Hindlimb muscle (tissue), 1 donor: ENCODE data around the gene FLCN. TPM values are rescaled to one million over a fixed set of nuclear protein-coding genes. Genes with fewer than 3 reads are reported as not detected.
"Not testable (repeated sequence)": the region's sequence is repeated elsewhere in the genome, so short reads cannot be mapped to it uniquely, and the experiment has no call there.

ENCODE experiments used
- DNase-seq: peaks from one replicate; pipeline ENCODE4 v3.0.0-alpha.2; 2013
- polyA plus RNA-seq: library from polyadenylated mRNA; unstranded; fragments of 120-200 nt; gene quantifications from one replicate; pipeline ENCODE4 v1.2.1, GENCODE V29; 2013; ENCODE audit not compliant: insufficient read length

FLCN gene
- polyA plus RNA-seq, 1 donor = 27.7 TPM

DNA sequence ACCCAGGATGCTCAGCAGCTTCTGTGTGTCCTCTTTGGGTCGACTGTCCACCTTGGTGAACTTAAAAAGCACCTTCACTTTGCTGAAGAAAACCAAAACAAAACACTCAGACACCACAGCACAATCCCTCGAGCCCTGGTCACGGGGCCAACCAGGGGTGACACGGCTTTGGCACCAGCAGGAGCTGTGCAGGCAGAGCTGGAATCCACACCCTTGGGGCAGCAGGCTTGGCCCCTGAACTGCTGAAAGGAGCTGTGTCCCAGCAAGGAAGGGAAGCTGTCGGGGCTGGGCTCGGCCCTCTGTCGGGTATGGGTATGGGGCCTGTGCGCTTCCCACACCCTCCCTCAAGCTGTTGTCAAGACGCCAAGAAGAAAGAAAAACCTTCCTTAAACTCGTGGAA, 23.2 kb downstream of the FLCN start:
- no peak for DNase-seq

GRCh38 chr17:17207998-17208397, 29.0 kb downstream of the FLCN start:
- DNase-seq = no peak

- DNase-seq = peak; percentile 38
These were observed 30.0 kb downstream of the FLCN start for GRCh38 chr17:17206913-17207335.

DNA sequence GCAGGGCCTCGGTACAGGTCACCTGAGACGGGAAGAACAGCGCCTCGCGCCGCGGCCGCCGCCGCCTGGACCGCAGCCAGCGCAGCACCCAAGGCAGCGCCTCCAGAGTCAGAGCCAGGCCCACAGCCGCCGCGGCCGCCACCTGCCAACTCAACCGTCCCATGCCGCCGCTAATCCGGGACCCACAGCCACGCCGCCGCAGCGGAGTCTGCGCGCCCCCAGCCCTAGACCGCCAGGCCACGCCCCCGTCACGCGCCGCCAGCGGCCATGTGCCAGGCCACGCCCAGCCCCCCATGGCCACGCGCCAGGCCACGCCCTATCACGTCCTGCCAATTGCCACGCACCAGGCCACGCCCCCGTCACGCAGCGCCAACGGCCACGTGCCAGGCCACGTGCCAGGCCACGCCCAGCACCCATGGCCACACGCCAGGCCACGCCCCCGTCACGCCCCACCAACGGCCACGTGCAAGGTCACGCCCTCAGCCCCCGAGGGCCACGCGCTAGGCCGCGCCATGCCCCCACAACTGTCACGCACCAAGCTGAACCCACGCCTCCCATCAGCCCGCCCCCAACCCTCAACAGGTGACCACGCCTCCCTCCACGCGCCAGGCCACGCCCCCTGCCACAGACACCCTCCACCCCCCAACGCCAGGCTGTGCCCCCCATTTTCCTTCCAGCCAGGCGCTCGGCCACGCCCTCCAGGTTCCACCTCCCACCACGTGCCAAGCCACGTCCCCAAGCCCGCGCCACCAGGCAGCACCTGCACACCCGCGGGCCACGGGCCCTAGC, 30.6 kb downstream of the FLCN start, which contains the start of gene PLD6:
Gene PLD6, minus strand, starts transcription at position 210 of the 789 bp plus-strand sequence. Its CDS starts 47 bp downstream, at position 163.
- DNase-seq = peak; percentile 73

DNA sequence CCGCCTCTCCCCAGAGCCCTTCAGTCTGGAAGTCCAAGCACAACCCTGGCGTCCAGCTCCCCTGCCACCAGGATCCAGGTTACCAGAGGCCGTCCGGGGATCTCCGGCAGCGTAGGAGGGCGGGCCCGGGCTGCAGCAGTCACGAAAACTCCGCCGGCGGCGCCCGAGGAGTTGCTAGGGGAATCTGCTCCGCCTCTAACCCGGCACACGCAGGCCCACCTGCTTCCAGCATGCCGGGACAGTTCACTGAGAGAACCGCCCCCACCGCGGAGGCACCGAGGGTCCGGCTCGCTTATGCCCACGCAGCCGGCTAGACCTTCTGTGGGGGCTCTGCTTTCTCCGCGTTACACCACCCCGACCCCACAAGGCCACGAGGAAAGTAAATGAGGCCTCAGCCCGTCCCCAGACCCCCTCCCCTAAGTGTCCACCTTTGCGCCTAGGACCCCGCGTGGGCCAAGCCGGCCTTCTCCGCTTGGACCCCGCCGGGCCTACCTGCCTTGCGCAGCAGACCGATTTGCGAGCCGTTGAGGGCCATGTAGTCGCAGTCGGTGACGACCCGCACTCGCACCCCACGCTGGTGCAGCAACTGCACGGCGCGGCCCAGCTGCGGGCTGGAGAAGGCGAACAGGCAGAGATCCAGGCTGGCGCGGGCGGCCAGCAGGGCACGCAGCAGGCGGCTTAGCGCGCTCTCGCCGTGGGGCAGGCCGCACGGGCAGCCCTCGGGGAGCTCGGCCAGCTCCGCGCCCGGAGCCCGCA, 31.4 kb downstream of the FLCN start:
- DNase-seq = peak; percentile 62

DNA sequence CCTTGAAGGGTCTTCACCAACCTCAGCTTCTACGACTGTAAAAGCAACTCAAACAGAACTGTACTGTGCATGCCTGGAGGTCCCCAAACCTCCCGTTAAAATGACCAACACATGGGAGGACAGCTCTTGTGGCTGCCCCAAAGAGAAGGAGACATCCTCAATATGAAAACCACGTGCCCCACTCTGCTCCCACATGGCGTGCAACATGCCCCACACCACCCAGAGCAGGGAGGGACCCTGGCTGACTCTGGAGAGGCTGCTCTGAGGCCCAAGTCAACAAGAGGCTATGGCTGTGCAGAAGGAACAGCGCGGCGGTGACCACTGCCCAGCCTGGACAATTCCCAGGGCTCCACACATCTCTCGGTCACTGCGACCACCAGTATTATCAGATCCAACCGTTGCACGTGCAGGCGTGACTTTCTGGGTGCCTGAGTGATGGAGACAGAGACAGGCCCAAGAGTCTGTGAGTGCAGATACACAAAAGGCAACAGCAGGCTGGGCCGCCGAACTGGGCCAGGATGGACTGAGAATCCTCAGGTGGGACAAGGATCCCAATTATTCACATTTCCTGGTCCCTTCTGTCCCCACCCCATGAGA, 32.2 kb downstream of the FLCN start:
- DNase-seq = no peak

DNA sequence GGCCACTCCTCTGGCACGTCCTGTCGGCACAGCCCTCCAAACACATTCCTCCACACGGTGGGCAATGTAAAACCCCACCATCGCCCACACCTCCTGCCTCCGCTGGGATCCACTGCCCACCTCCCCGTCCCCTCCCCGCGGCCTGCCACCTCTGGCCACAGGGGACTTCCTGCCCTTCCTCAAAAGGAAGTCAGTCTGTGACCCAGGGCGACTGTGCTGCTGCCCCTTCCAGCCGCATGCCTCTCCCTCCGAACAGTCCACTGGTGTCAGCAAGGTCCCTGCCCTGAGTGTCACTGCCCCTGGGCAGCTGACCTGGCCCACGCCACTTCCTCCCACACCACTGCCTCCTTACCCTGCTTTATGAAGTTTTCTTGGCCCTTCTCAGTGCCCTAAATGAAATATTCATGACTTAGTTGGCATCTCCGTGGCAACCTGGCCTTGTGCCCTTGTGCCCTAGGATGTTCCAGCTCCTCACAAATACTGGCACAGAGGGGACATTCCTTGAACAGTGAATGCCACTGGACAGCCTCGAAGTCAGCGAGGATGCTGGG, 32.9 kb downstream of the FLCN start:
- DNase-seq = no peak

DNA sequence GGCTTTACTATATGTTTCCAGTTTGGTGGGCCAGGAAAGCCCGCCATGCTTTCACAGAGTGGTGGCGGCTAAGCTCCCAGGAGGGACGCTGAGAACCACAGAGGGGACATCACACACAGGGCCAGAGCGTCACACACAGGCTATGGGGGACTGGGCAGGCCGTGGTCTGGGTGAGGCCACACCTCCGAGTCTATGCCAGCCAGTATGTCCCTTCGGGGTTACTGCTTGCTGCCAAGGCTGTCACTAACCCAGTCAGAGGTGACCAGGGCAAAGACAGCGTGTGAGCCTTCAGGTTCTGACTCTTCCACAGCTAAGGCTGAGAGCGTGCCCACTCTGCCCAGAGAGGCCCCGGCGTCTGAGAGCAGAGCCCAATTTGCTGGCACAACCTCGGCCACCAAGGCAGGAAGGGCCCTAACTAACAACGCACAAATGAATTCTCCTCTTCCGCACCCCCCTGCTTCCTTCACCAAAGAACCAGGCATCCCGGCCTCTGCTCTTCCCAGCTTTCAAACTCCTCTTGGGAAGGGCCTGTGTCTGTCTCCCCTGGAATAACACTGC, 33.7 kb downstream of the FLCN start:
- DNase-seq = no peak

DNA sequence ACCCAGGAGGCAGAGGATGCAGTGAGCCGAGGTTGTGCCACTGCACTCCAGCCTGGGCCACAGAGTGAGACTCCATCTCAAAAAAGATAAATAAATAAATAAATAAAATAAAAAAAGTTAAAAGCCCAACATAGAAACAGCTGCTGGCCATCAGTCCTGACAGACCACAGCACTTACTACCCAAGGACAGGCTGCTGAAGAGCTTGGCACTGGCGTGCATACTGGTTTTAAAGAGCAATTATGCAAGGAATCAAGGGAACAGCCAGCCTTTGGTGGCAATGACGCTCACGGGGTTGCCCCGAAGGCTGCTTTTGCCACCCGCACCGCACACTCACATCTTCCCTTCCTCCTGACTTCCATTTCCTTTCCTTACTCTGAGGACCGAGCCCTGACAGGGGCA, 35.1 kb downstream of the FLCN start:
- DNase-seq = no peak

- DNase-seq = no peak
These were observed 35.7 kb downstream of the FLCN start for GRCh38 chr17:17201271-17201670.

- DNase-seq = no peak
These were observed 36.1 kb downstream of the FLCN start for GRCh38 chr17:17200831-17201230.

DNA sequence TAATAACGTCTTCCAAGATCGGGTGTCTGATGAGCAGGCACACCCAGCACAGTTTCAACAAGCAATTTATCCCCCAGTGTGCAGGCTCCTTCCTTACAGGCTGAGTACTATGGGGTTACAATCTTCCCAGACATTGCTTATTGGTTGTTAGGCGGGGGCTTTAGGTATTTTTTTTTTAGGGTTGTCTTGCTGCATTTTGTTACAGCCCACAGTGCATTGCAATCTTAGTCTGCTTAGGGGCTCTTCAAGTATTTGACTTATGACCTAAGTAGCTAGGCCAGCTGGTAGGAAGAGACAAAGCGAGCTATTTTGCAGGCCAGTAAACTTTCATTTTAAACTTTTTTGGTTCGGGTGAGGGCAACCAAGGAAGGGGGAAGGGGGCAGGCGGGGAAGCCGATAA, 36.7 kb downstream of the FLCN start:
- no peak for DNase-seq

DNA sequence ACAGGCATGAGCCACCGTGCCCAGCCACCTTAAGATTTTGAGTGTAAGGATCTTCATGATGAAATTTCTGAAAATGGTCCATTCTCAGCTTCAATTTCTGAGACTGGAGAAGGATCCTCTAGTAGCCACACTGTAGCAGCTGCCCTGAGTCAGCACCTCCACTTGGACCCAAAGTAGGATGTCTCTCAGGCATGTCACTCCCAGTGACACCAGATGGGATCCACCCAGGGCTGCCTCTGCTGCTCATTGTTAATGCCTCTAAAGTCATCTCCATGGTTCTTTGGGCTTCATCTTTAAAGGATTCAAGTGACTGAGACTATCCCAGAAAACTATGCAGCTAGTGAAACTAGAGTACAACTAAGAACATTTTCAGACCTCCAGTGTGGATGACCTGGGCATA, 38.7 kb downstream of the FLCN start:
- DNase-seq = no peak

DNA sequence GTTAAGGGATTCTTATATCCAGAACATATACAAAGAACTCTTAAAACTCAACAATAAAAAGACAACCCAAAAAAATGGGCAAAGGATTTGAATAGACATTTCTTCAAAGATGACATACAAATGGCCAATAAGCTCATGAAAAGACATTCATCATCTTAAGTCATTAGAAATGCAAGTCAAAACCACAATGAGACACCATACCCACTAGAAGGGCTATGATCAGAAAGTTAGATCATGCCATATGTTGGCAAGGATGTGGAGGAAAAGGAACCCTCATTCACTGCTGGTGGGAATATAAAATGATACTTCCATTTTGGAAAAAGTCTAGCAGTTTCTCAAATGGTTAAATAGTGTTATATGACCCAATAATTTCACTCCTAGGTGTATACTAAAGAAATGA, 40.2 kb downstream of the FLCN start:
- DNase-seq = no peak

DNA sequence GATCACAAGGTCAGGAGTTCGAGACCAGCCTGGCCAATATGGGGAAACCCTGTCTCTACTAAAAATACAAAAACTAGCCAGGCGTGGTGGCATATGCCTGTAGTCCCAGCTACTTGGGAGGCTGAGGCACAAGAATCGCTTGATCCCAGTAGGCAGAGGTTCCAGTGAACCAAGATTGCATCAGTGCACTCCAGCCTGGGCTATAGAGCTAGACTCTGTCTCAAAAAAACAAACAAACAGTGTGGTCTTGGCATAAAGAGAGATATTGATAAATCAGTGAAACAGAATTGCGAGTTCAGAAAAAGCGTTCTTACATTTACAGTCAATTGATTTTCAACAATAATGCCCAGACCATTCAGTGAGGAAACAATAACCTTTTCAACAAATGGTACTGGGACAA, 41.5 kb downstream of the FLCN start:
- not testable (repeated sequence) for DNase-seq

DNA sequence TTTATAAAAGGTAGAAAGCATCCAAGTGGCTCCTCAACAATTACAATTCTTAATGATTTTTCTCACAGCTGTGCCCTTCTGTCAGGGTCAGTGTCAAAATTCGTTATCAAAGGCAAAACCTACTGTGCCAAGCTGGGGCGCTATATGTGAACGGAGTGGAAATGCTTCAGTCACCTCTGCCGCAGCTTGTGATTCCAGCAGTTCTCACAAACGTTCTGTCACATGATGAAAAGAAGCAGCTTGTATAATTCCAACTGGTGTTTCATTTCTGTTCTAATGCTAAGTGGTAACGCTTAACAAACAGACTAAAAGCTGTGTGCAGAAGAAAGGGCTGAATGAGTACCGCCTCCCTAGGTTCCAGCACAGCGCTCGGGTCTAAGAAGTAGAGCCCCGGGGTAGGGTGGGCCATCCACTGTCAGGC, 45.0 kb downstream of the FLCN start:
- DNase-seq = no peak

DNA sequence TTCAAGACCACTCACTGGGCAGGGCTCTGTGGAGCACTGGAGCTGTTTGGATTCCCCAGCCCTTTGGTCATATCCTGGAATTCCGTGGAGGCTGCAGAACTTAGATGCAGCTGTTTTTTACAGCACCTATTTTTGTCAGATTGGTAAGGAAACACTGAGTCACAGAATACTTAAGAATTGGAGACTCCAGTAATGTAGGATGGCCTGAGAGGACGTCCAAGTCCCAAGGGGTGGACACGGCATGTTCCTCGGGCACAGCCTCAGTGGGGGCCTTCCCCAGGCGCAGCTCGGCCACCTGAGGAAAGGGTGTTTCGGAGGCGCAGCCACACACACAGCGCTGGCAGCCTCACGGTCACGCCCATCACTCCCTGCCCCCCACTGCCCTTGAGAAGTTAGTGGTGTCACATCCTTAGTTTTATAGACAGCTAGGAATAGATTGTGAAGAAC, 45.6 kb downstream of the FLCN start:
- no peak for DNase-seq

- no peak for DNase-seq
These were observed 46.8 kb downstream of the FLCN start for GRCh38 chr17:17190188-17190587.

GRCh38 chr17:17189559-17189958, 47.4 kb downstream of the FLCN start:
- DNase-seq = no peak

DNA sequence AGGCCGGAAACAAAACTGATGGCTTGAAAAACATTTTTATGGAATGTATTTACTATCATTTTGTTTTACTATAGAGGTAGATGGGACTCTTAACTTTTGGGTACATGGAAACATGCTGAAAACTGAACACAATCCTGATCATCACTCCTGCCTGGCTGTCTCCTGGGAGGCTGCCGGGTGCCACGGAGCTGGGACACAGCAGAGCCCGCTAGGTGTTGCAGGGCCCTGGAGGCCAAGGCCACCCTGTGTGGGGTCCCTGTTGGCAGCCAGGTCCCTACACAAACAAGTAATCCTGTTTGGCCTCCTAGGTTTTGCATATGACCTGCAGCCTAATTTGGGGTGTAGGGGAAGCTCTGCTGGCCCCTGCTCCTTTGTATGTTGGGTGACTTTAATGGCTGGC, 48.4 kb downstream of the FLCN start:
- DNase-seq = no peak

DNA sequence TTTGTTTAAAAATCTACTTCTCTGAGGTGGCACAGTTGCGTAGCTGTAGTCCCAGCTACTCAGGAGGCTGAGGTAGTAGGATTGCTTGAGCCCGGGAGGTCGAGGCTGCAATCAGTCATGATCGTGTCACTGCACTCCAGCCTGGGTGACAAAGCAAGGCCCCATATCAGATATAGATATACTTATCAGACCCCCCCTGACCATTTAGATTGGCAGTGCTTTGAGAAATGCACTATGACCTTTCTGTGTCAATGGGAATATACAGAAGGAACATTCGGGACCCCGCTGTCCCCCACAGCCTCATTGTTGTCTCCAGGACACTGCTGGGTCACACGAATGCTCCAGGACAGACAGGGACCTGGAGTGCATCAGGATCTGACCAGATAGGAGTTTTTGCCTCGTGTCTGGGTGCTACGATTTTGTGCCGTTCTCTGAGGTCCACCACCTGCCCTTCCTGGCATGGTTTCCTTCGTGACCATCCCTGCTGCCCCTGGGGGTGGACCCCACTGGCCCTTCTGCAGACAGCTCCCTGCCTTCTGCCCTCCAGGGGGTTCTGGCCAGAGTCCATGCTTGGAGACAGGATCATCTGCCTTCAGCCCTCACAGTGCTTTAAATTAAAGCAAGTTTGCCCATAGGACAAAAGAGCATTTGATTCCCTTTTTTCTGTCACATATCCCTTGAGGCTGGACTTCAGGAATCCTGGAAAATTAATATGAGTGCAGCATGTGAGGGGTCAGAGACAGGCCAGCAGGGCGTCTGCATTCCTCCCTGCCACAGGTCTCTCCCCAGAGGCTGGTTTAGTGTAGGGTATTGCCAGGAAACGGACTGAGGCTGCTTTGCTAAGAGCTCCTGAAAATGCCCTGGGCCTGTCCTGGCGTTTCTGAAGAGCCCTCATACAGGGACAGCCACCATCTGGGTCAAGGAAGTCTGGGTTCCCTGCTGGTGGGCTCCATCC, 50.1 kb downstream of the FLCN start:
- DNase-seq = no peak

- DNase-seq = no peak
These were observed 50.9 kb downstream of the FLCN start for GRCh38 chr17:17186051-17186450.
